Keratinocyte (primary cell): ENCODE results near the gene THOC2. TPM values are rescaled to one million over a fixed set of nuclear protein-coding genes. Genes with fewer than 3 reads are reported as not detected.
A peak's percentile ranks its signal among the peaks of the same experiment; 100 is the strongest.
"Not testable (repeated sequence)": the region's sequence is repeated elsewhere in the genome, so short reads cannot be mapped to it uniquely, and the experiment has no call there.

Experiments
- DNase-seq: peaks from one replicate; pipeline ENCODE4 v3.0.0-alpha.2; 2011; ENCODE audit warnings: low read depth, missing footprints, low spot score
- FAIRE-seq: peaks from 2 replicates; lab custom pipeline; 2011; peaks lifted over from hg19 to GRCh38; lab: Jason Lieb, UNC
- H2AFZ ChIP-seq: 2 replicates; pipeline ENCODE4 v1.6.0; 2012; ENCODE audit warnings: low read length, control low read depth, inconsistent platforms; ENCODE audit not compliant: control insufficient read depth
- H3K27ac ChIP-seq: 2 replicates; pipeline ENCODE4 v1.5.1; 2011; ENCODE audit warnings: low read length; ENCODE audit not compliant: control insufficient read depth, insufficient read depth
- H3K27me3 ChIP-seq: 3 replicates; pipeline ENCODE4 v1.6.0; 2011; ENCODE audit warnings: low read length; ENCODE audit not compliant: control insufficient read depth, insufficient read depth; ENCODE audit errors: extremely low read depth
- H3K36me3 ChIP-seq, 2 experiments: 2 replicates in 1 of 2; 3 replicates in 1 of 2; pipeline ENCODE4 v1.5.1; 2011; ENCODE audit warnings: low read length in 2 of 2, mild to moderate bottlenecking in 1 of 2; ENCODE audit not compliant: control insufficient read depth in 2 of 2, insufficient read depth in 2 of 2; ENCODE audit errors: extremely low read depth in 1 of 2
- H3K4me1 ChIP-seq: 3 replicates; pipeline ENCODE4 v1.5.1; 2011; ENCODE audit warnings: low read length; ENCODE audit not compliant: control insufficient read depth, insufficient read depth; ENCODE audit errors: extremely low read depth
- H3K4me2 ChIP-seq: 3 replicates; pipeline ENCODE4 v1.6.0; 2011; ENCODE audit warnings: low read depth, low read length; ENCODE audit not compliant: control insufficient read depth, insufficient read depth; ENCODE audit errors: extremely low read depth
- H3K4me3 ChIP-seq, 3 experiments: fragments of 200-600 bp in 1 of 3; sonication (generic) in 1 of 3; 2 replicates in 2 of 3; 3 replicates in 1 of 3; pipeline ENCODE4 v1.5.1; 2011 to 2016; ENCODE audit warnings: low read length in 3 of 3, mild to moderate bottlenecking in 3 of 3, control low read depth in 2 of 3, inconsistent platforms in 1 of 3, low read depth in 1 of 3, mixed read lengths in 1 of 3, mixed run types in 1 of 3, moderate library complexity in 1 of 3; ENCODE audit not compliant: control insufficient read depth in 2 of 3, insufficient read depth in 2 of 3; ENCODE audit errors: extremely low read depth in 1 of 3
- H3K79me2 ChIP-seq: 2 replicates; pipeline ENCODE4 v1.6.0; 2012; ENCODE audit warnings: low read length; ENCODE audit not compliant: control insufficient read depth, insufficient read depth
- H3K9ac ChIP-seq: 3 replicates; pipeline ENCODE4 v1.6.0; 2011; ENCODE audit warnings: low read length; ENCODE audit not compliant: control insufficient read depth, insufficient read depth; ENCODE audit errors: extremely low read depth
- H3K9me1 ChIP-seq: 3 replicates; pipeline ENCODE4 v1.6.0; 2011; ENCODE audit warnings: low read length; ENCODE audit not compliant: control insufficient read depth, insufficient read depth; ENCODE audit errors: extremely low read depth
- H3K9me3 ChIP-seq: 2 replicates; pipeline ENCODE4 v1.5.1; 2012; ENCODE audit warnings: low read depth, low read length; ENCODE audit not compliant: control insufficient read depth
- H4K20me1 ChIP-seq: 3 replicates; pipeline ENCODE4 v1.6.0; 2011; ENCODE audit warnings: low read length; ENCODE audit not compliant: control insufficient read depth, insufficient read depth; ENCODE audit errors: extremely low read depth
- CTCF ChIP-seq, 3 experiments: IDR thresholded peaks in 1 of 3; conservative IDR thresholded peaks in 1 of 3; optimal IDR thresholded peaks in 1 of 3; 2 replicates in 2 of 3; 3 replicates in 1 of 3; pipeline versions ENCODE3 to v1.5.1; 2011; ENCODE audit warnings: low read length in 3 of 3, mild to moderate bottlenecking in 3 of 3, moderate library complexity in 2 of 3, control low read depth in 1 of 3, inconsistent platforms in 1 of 3; ENCODE audit not compliant: insufficient read depth in 2 of 3; ENCODE audit errors: extremely low read depth in 1 of 3
- EZH2 ChIP-seq: IDR thresholded peaks from one replicate; pipeline ENCODE4 v1.6.1; 2012; ENCODE audit warnings: inconsistent platforms, mild to moderate bottlenecking, low read length, moderate library complexity
- dilution Hi-C: fragments of 300-500 bp; cut with MboI; formaldehyde crosslinking; loops from one replicate; pipeline ENCODE4 v1.7.0; 2020; ENCODE audit warnings: low sequenced_read_pairs; ENCODE audit not compliant: extremely low pct_ligation_motif_present
- polyA plus RNA-seq, 5 experiments: library from polyadenylated mRNA; depleted of rRNA in 3 of 5; stranded (reverse) in 3 of 5; stranded (forward) in 1 of 5; unstranded in 1 of 5; fragments of >200 nt; gene quantifications; 1 replicate in 1 of 5; 2 replicates in 3 of 5; 3 replicates in 1 of 5; pipeline versions ENCODE4 v1.2.1 to v1.2.3, GENCODE V29; 2011 to 2012; ENCODE audit warnings: missing spikeins in 2 of 5, low read depth in 1 of 5, low replicate concordance in 1 of 5

THOC2 gene
- polyA plus RNA-seq, 1 donor (not counting 4 experiments of a cell fraction or from before 2014, with no cell fraction given), result 61.1 TPM

GRCh38 chrX:123673813-123674212 is 59.0 kb downstream of the THOC2 start:
- Histone ChIP-seq H3K4me2 (no peak overlapping the region), H3K27ac (no peak overlapping the region), H3K9ac (no peak overlapping the region), H3K9me1 (no peaks in the 10 kb centered on the region), H2AFZ (no peak overlapping the region), H3K4me3 (no peak overlapping the region), H3K27me3 (no peaks in the 10 kb centered on the region), H3K4me1 (no peaks in the 10 kb centered on the region), H3K9me3 (no peaks in the 10 kb centered on the region), H3K79me2 (no peaks in the 10 kb centered on the region), H3K36me3 (no peaks in the 10 kb centered on the region), H4K20me1 (no peaks in the 10 kb centered on the region)
- dilution Hi-C loops, result no loop called here
- TF ChIP-seq CTCF (optimal IDR thresholded peaks at IDR 0.05 in 1 of 3, IDR thresholded peaks at IDR 0.05 in 1 of 3, conservative IDR thresholded peaks at IDR 0.05 in 1 of 3; ENCODE audit: extremely low read depth in 1 of 3, insufficient read depth in 2 of 3, low read length in 3 of 3) (no peak), EZH2 (no peak)
- DNase-seq (no peak), FAIRE-seq (no peak)

- Histone ChIP-seq H3K36me3 (no peaks in the 10 kb centered on the region), H3K27me3 (no peaks in the 10 kb centered on the region), H2AFZ (no peak overlapping the region), H3K79me2 (peaks cover 5% of the 10 kb centered on the region), H3K9me1 (no peaks in the 10 kb centered on the region), H3K4me3 (no peak overlapping the region), H3K27ac (peak overlapping the region; percentile 56), H3K4me1 (peaks cover 9% of the 10 kb centered on the region), H3K4me2 (peak overlapping the region; percentile 16), H3K9me3 (no peaks in the 10 kb centered on the region), H4K20me1 (no peaks in the 10 kb centered on the region), H3K9ac (no peak overlapping the region)
- TF ChIP-seq EZH2, result no peak
- no peak for TF ChIP-seq CTCF (optimal IDR thresholded peaks at IDR 0.05 in 1 of 3, IDR thresholded peaks at IDR 0.05 in 1 of 3, conservative IDR thresholded peaks at IDR 0.05 in 1 of 3; ENCODE audit: extremely low read depth in 1 of 3, insufficient read depth in 2 of 3, low read length in 3 of 3)
- FAIRE-seq, result no peak
- peak; percentile 32 for DNase-seq
- dilution Hi-C loops, result no loop called here
Measured at GRCh38 chrX:123665197-123665596, 67.7 kb downstream of the THOC2 start.

GRCh38 chrX:123664467-123665167 is 68.2 kb downstream of the THOC2 start:
- FAIRE-seq, H4K20me1 ChIP-seq, H3K9ac ChIP-seq, H3K4me1 ChIP-seq, H2AFZ ChIP-seq, H3K9me1 ChIP-seq, H3K36me3 ChIP-seq, DNase-seq, H3K4me3 ChIP-seq, H3K9me3 ChIP-seq, H3K27me3 ChIP-seq, H3K79me2 ChIP-seq, dilution Hi-C loops: not testable (repeated sequence)
- Histone ChIP-seq H3K4me2 (peak overlapping the region; percentile 16), H3K27ac (peak overlapping the region; percentile 56)

GRCh38 chrX:123663720-123664119 is 69.1 kb downstream of the THOC2 start:
- DNase-seq, FAIRE-seq, H3K4me2 ChIP-seq, H3K9ac ChIP-seq, H3K9me3 ChIP-seq, H2AFZ ChIP-seq, H3K9me1 ChIP-seq, H3K27ac ChIP-seq, H3K27me3 ChIP-seq, dilution Hi-C loops, H3K36me3 ChIP-seq, H3K4me3 ChIP-seq, H4K20me1 ChIP-seq, H3K4me1 ChIP-seq, H3K79me2 ChIP-seq: not testable (repeated sequence)
